ENCODE data around the gene SMG7.

The SMG7 gene

DNA sequence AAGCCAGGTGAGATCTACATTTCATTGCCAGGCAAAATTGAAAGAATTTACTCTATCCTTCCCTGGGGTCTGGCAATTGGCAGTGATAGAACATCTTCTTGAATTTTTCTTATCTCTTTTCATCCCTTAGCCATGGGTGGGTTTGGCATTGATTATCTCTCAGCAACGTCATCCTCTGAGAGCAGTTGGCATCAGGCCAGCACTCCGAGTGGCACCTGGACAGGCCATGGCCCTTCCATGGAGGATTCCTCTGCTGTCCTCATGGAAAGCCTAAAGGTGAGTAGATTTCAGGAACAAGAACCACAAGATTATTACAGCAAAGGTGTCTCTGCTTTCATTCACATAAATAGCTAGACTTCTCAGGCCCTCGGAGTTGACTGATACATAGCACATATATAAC lies 78.6 kb downstream of the SMG7 start:
- no peak overlapping the region for H3K4me2 ChIP-seq (ENCODE audit: low read length)
- H3K9me2 ChIP-seq (ENCODE audit: low read depth, low read length): no peaks in the 10 kb centered on the region
- H4K20me1 ChIP-seq (ENCODE audit: insufficient read depth, low read length): no peaks in the 10 kb centered on the region
- no peak overlapping the region for H3K9ac ChIP-seq (ENCODE audit: low read length)
- no peak overlapping the region for H2AFZ ChIP-seq (ENCODE audit: low read length)
- H3K4me1 ChIP-seq (ENCODE audit: insufficient read depth, low read length, severe bottlenecking): peaks cover 8% of the 10 kb centered on the region
- H3K36me3 ChIP-seq (ENCODE audit: insufficient read depth, low read length): peaks cover 97% of the 10 kb centered on the region
- no peaks in the 10 kb centered on the region for H3K79me2 ChIP-seq (ENCODE audit: insufficient read depth, low read length)
- no peaks in the 10 kb centered on the region for H3K9me3 ChIP-seq (ENCODE audit: low read length)
- TF ChIP-seq, protein P1, sequence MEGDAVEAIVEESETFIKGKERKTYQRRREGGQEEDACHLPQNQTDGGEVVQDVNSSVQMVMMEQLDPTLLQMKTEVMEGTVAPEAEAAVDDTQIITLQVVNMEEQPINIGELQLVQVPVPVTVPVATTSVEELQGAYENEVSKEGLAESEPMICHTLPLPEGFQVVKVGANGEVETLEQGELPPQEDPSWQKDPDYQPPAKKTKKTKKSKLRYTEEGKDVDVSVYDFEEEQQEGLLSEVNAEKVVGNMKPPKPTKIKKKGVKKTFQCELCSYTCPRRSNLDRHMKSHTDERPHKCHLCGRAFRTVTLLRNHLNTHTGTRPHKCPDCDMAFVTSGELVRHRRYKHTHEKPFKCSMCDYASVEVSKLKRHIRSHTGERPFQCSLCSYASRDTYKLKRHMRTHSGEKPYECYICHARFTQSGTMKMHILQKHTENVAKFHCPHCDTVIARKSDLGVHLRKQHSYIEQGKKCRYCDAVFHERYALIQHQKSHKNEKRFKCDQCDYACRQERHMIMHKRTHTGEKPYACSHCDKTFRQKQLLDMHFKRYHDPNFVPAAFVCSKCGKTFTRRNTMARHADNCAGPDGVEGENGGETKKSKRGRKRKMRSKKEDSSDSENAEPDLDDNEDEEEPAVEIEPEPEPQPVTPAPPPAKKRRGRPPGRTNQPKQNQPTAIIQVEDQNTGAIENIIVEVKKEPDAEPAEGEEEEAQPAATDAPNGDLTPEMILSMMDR (IDR thresholded peaks at IDR 0.05; ENCODE audit: low read length): no peak
- TF ChIP-seq EZH2 (IDR thresholded peaks at IDR 0.05; ENCODE audit: borderline replicate concordance, low read length): no peak
- no peak overlapping the region for H3K27ac ChIP-seq (ENCODE audit: low read depth, low read length, poor library complexity, severe bottlenecking)
- H3K27me3 ChIP-seq (ENCODE audit: insufficient read depth, low read length): no peaks in the 10 kb centered on the region
- H3K4me3 ChIP-seq (ENCODE audit: low read depth, low read length, poor library complexity, severe bottlenecking): no peak overlapping the region
- no peaks in the 10 kb centered on the region for H3F3A ChIP-seq (ENCODE audit: insufficient read depth, low read length)

DNA sequence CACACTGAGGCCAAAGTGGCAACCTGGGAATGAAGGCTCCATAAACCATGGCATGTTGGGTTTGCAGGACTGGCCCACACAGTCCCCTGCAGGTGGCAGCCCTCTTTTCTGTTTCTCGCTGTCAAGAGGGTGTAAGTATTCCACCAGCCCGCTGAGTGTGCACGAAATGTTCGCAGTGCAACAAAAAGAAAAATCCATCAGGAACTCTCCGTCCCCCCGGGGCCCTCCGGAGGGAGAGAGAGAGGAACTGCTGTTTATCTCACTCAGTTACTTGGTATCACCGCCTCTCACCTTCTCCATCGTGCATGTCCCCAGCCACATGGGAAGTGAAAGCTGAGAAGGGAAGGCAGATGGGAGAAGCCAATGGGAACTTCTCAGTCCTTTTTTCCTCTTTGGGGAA lies 79.6 kb downstream of the SMG7 start:
- TF ChIP-seq, protein P1 (IDR thresholded peaks at IDR 0.05; ENCODE audit: low read length): no peak
- no peak for TF ChIP-seq EZH2 (IDR thresholded peaks at IDR 0.05; ENCODE audit: borderline replicate concordance, low read length)
- H4K20me1 ChIP-seq (ENCODE audit: insufficient read depth, low read length): no peaks in the 10 kb centered on the region
- H3K36me3 ChIP-seq (ENCODE audit: insufficient read depth, low read length): peaks cover 87% of the 10 kb centered on the region
- H3K9me3 ChIP-seq (ENCODE audit: low read length): no peaks in the 10 kb centered on the region
- H3K4me2 ChIP-seq (ENCODE audit: low read length): no peak overlapping the region
- no peaks in the 10 kb centered on the region for H3K9me2 ChIP-seq (ENCODE audit: low read depth, low read length)
- H3K9ac ChIP-seq (ENCODE audit: low read length): no peak overlapping the region
- H2AFZ ChIP-seq (ENCODE audit: low read length): no peak overlapping the region
- no peaks in the 10 kb centered on the region for H3K27me3 ChIP-seq (ENCODE audit: insufficient read depth, low read length)
- no peaks in the 10 kb centered on the region for H3K79me2 ChIP-seq (ENCODE audit: insufficient read depth, low read length)
- no peaks in the 10 kb centered on the region for H3F3A ChIP-seq (ENCODE audit: insufficient read depth, low read length)
- peaks cover 8% of the 10 kb centered on the region for H3K4me1 ChIP-seq (ENCODE audit: insufficient read depth, low read length, severe bottlenecking)
- no peak overlapping the region for H3K4me3 ChIP-seq (ENCODE audit: low read depth, low read length, poor library complexity, severe bottlenecking)
- H3K27ac ChIP-seq (ENCODE audit: low read depth, low read length, poor library complexity, severe bottlenecking): no peak overlapping the region

DNA sequence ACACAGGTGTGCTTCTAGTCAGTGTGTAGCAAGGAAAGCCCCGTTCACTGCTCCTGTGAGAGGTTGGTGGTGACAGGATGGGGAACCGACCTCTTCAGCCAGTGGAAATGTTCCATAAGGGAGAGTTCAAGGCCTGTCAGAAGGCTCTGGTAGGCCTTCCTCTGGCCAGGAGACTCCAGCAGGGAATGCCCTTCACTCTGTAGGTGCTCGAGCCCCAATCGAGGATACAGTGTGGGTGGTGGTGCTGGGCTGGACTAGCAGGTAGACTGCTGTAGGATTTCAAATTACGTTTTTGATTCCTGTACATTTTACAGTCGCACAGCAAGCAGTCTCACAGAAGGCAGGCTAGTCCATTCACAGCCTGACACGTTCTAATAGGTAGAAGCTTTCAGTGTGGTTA lies 80.1 kb downstream of the SMG7 start:
- H4K20me1 ChIP-seq (ENCODE audit: insufficient read depth, low read length): no peaks in the 10 kb centered on the region
- no peak overlapping the region for H3K9ac ChIP-seq (ENCODE audit: low read length)
- H3K4me3 ChIP-seq (ENCODE audit: low read depth, low read length, poor library complexity, severe bottlenecking): no peak overlapping the region
- peaks cover 86% of the 10 kb centered on the region for H3K36me3 ChIP-seq (ENCODE audit: insufficient read depth, low read length)
- H3K79me2 ChIP-seq (ENCODE audit: insufficient read depth, low read length): no peaks in the 10 kb centered on the region
- TF ChIP-seq, protein P1 (IDR thresholded peaks at IDR 0.05; ENCODE audit: low read length): no peak
- TF ChIP-seq EZH2 (IDR thresholded peaks at IDR 0.05; ENCODE audit: borderline replicate concordance, low read length): no peak
- no peak overlapping the region for H3K4me2 ChIP-seq (ENCODE audit: low read length)
- H2AFZ ChIP-seq (ENCODE audit: low read length): no peak overlapping the region
- no peak overlapping the region for H3K27ac ChIP-seq (ENCODE audit: low read depth, low read length, poor library complexity, severe bottlenecking)
- H3K9me2 ChIP-seq (ENCODE audit: low read depth, low read length): no peaks in the 10 kb centered on the region
- H3F3A ChIP-seq (ENCODE audit: insufficient read depth, low read length): no peaks in the 10 kb centered on the region
- no peaks in the 10 kb centered on the region for H3K27me3 ChIP-seq (ENCODE audit: insufficient read depth, low read length)
- H3K4me1 ChIP-seq (ENCODE audit: insufficient read depth, low read length, severe bottlenecking): peaks cover 7% of the 10 kb centered on the region
- H3K9me3 ChIP-seq (ENCODE audit: low read length): no peaks in the 10 kb centered on the region
